ENCODE measurements around the gene CYYR1. TPM values are rescaled to one million over a fixed set of nuclear protein-coding genes. Genes with fewer than 3 reads are reported as not detected.

The CYYR1 gene
- total RNA-seq, 1 experiment from 2014 or later: 0.12 TPM

GRCh38 chr21:26423511-26423910 lies 149.6 kb downstream of the CYYR1 start:
- no peaks in the 10 kb centered on the region for H4K20me1 ChIP-seq (ENCODE audit: insufficient read depth)
- CTCF ChIA-PET: no interaction called here
- H3K27me3 ChIP-seq (ENCODE audit: insufficient read depth, low read length): no peaks in the 10 kb centered on the region
- no TSS peak for BruUV-seq (replicated peaks)
- no peak for ATAC-seq
- H3K4me2 ChIP-seq (ENCODE audit: low read length): no peak overlapping the region
- H3K4me3 ChIP-seq (replicated peaks in 1 of 2; ENCODE audit: low read depth in 1 of 2, low read length in 2 of 2): no peak overlapping the region
- no peaks in the 10 kb centered on the region for H3K9me2 ChIP-seq (ENCODE audit: insufficient read depth)
- intact Hi-C loops (cut with micrococcal nuclease): no loop called here
- no peaks in the 10 kb centered on the region for H3K9me3 ChIP-seq (ENCODE audit: control insufficient read depth in 1 of 2, insufficient read depth in 1 of 2, low read depth in 1 of 2, low read length in 2 of 2)
- H3K4me1 ChIP-seq (ENCODE audit: control insufficient read depth in 1 of 2, insufficient read depth in 2 of 2, low read length in 2 of 2): no peaks in the 10 kb centered on the region
- no peak for DNase-seq (ENCODE audit: low read depth, low spot score)
- no peaks in the 10 kb centered on the region for H3K79me2 ChIP-seq (ENCODE audit: insufficient read depth, low read length)
- RAD21 ChIA-PET (ENCODE audit: low non-redundant PET in 1 of 2, low total read pairs in 2 of 2, uncharacterized antibody in 2 of 2, unreplicated experiment in 2 of 2): no interaction called here
- H3K9ac ChIP-seq (ENCODE audit: low read length): no peak overlapping the region
- no peaks in the 10 kb centered on the region for H3K36me3 ChIP-seq (ENCODE audit: control insufficient read depth in 1 of 2, insufficient read depth in 2 of 2, low read length in 2 of 2)
- H2AFZ ChIP-seq (ENCODE audit: low read depth, low read length, poor library complexity, severe bottlenecking): no peak overlapping the region
- TF ChIP-seq MAX (IDR thresholded peaks at IDR 0.05): no peak
- no peak for TF ChIP-seq ZNF274 (IDR thresholded peaks at IDR 0.05; ENCODE audit: low read depth, low read length)
- no peak for TF ChIP-seq FOSL1 (IDR thresholded peaks at IDR 0.05; ENCODE audit: low read depth)
- TF ChIP-seq CBX3 (IDR thresholded peaks at IDR 0.05; ENCODE audit: low read depth): no peak
- TF ChIP-seq ATF3 (IDR thresholded peaks at IDR 0.05): no peak
- TF ChIP-seq CEBPB (IDR thresholded peaks at IDR 0.05; ENCODE audit: low read depth): no peak
- no peak for TF ChIP-seq ZFX (IDR thresholded peaks at IDR 0.05)
- no peak overlapping the region for H3K27ac ChIP-seq (ENCODE audit: low read depth, low read length)
- POLR2A ChIA-PET: no interaction called here

- CTCF ChIA-PET: no interaction called here
- intact Hi-C loops (cut with micrococcal nuclease): no loop called here
- TF ChIP-seq ZBTB33 (IDR thresholded peaks at IDR 0.05; ENCODE audit: extremely low read depth, insufficient replicate concordance, low read length) (no peak), POLR2A (IDR thresholded peaks at IDR 0.05; ENCODE audit: borderline replicate concordance, extremely low read depth, insufficient read depth, insufficient read length) (no peak), ELF1 (IDR thresholded peaks at IDR 0.05; ENCODE audit: borderline replicate concordance, low read depth) (no peak), ZFX (IDR thresholded peaks at IDR 0.05) (no peak), REST (IDR thresholded peaks at IDR 0.05; ENCODE audit: low read depth) (no peak), EZH2phosphoT487 (IDR thresholded peaks at IDR 0.05; ENCODE audit: borderline replicate concordance) (no peak), TCF7L2 (IDR thresholded peaks at IDR 0.05; ENCODE audit: borderline replicate concordance, extremely low read depth, insufficient read depth, insufficient read length) (no peak), EZH2 (IDR thresholded peaks at IDR 0.05) (no peak), SP1 (IDR thresholded peaks at IDR 0.05; ENCODE audit: low read depth) (no peak)
These were observed 150.4 kb downstream of the CYYR1 start for GRCh38 chr21:26422706-26423105.

More at GRCh38 chr21:26422706-26423105, 150.4 kb downstream of the CYYR1 start:
- Histone ChIP-seq H2AFZ (ENCODE audit: low read depth, low read length, poor library complexity, severe bottlenecking) (no peak overlapping the region), H3K36me3 (ENCODE audit: control insufficient read depth in 1 of 2, insufficient read depth in 2 of 2, low read length in 2 of 2) (no peaks in the 10 kb centered on the region), H3K4me2 (ENCODE audit: low read length) (no peak overlapping the region), H3K79me2 (ENCODE audit: insufficient read depth, low read length) (no peaks in the 10 kb centered on the region), H3K9me3 (ENCODE audit: control insufficient read depth in 1 of 2, insufficient read depth in 1 of 2, low read depth in 1 of 2, low read length in 2 of 2) (no peaks in the 10 kb centered on the region), H3K9ac (ENCODE audit: low read length) (no peak overlapping the region), H3K4me1 (ENCODE audit: control insufficient read depth in 1 of 2, insufficient read depth in 2 of 2, low read length in 2 of 2) (no peaks in the 10 kb centered on the region), H3K4me3 (replicated peaks in 1 of 2; ENCODE audit: low read depth in 1 of 2, low read length in 2 of 2) (no peak overlapping the region), H3K9me2 (ENCODE audit: insufficient read depth) (no peaks in the 10 kb centered on the region), H3K27me3 (ENCODE audit: insufficient read depth, low read length) (no peaks in the 10 kb centered on the region), H4K20me1 (ENCODE audit: insufficient read depth) (no peaks in the 10 kb centered on the region), H3K27ac (ENCODE audit: low read depth, low read length) (no peak overlapping the region)
- DNase-seq (ENCODE audit: low read depth, low spot score) (no peak), ATAC-seq (no peak)
- no TSS peak for BruUV-seq (replicated peaks)
- POLR2A ChIA-PET: no interaction called here
- RAD21 ChIA-PET (ENCODE audit: low non-redundant PET in 1 of 2, low total read pairs in 2 of 2, uncharacterized antibody in 2 of 2, unreplicated experiment in 2 of 2): no interaction called here
